ENCODE results near the gene SECTM1.
"Not testable (repeated sequence)": the region's sequence is repeated elsewhere in the genome, so short reads cannot be mapped to it uniquely, and the experiment has no call there.

Gene SECTM1

GRCh38 chr17:82367724-82368524 is 34.4 kb upstream of the SECTM1 start:
- no peak for DNase-seq

GRCh38 chr17:82366749-82367148 is 33.2 kb upstream of the SECTM1 start:
- DNase-seq: no peak

GRCh38 chr17:82365606-82366295 is 32.2 kb upstream of the SECTM1 start:
- DNase-seq: no peak

- DNase-seq: no peak
Observed at GRCh38 chr17:82361885-82362633, 28.5 kb upstream of the SECTM1 start.

- not testable (repeated sequence) for DNase-seq
Observed at GRCh38 chr17:82359451-82360074, 26.0 kb upstream of the SECTM1 start.

- DNase-seq: no peak
Observed at GRCh38 chr17:82358465-82359350, 25.1 kb upstream of the SECTM1 start, which contains the start of gene TEX19. TEX19 (plus strand) TSS chr17:82359247; CDS start chr17:82362151, 2,904 bp downstream.

GRCh38 chr17:82357394-82357793 is 23.8 kb upstream of the SECTM1 start:
- DNase-seq: no peak

GRCh38 chr17:82356845-82357355 is 23.3 kb upstream of the SECTM1 start:
- DNase-seq: no peak

- DNase-seq: no peak
Observed at GRCh38 chr17:82355770-82356427, 22.3 kb upstream of the SECTM1 start.

GRCh38 chr17:82354804-82355308 is 21.3 kb upstream of the SECTM1 start:
- DNase-seq: no peak

- DNase-seq: no peak
Observed at GRCh38 chr17:82353484-82353883, 19.9 kb upstream of the SECTM1 start.

- DNase-seq: peak; percentile 86 to 89
Observed at GRCh38 chr17:82351713-82352488, 18.3 kb upstream of the SECTM1 start.

- DNase-seq: no peak
Observed at GRCh38 chr17:82351254-82351712, 17.7 kb upstream of the SECTM1 start.

- DNase-seq: peak; percentile 50 to 73
Observed at GRCh38 chr17:82350182-82351030, 16.8 kb upstream of the SECTM1 start.

GRCh38 chr17:82349287-82349701 is 15.7 kb upstream of the SECTM1 start:
- DNase-seq: no peak

- DNase-seq: no peak
Observed at GRCh38 chr17:82348866-82349265, 15.3 kb upstream of the SECTM1 start.

GRCh38 chr17:82348434-82348833 is 14.9 kb upstream of the SECTM1 start:
- no peak for DNase-seq

GRCh38 chr17:82347994-82348393 is 14.4 kb upstream of the SECTM1 start:
- DNase-seq: not testable (repeated sequence)

Measured in stimulated activated CD4-positive, alpha-beta T cell treated with anti-CD3 and anti-CD28 coated beads, Interleukin-2, amount 100 ng/mL, for 24 hours (primary cell).